K562 (cell line): ENCODE results near the gene COX6B2. TPM values are rescaled to one million over a fixed set of nuclear protein-coding genes. Genes with fewer than 3 reads are reported as not detected.
A peak's percentile ranks its signal among the peaks of the same experiment; 100 is the strongest.

Experiments used
- ATAC-seq: fragments of 200-7000 bp; cut with Tn5 transposase; 3 replicates; pipeline ENCODE4 v1.9.1; 2020; ENCODE audit warnings: moderate library complexity
- BruUV-seq: library from RNA; stranded (reverse); fragments of 400-500 nt; replicated peaks from 2 replicates; lab custom pipeline; 2021; lab: Mats Ljungman, UMichigan
- CTCF ChIA-PET: fragments of 300-600 bp; formaldehyde crosslinking; extraction: SDS; loops from one replicate; lab custom pipeline; 2021; ENCODE audit warnings: low intra/inter-chr PET ratio; lab: Yijun Ruan, JAX
- POLR2A ChIA-PET: fragments of 300-600, 350-650 bp; sonication (Branson Sonifier 250); formaldehyde crosslinking; extraction: SDS; loops from one replicate; lab custom pipeline; 2021; ENCODE audit warnings: antibody characterized with exemption, inconsistent platforms; lab: Yijun Ruan, JAX
- DNase-seq, 4 experiments: peaks; one replicate each; pipeline versions ENCODE4 v3.0.0 to v3.0.0-alpha.2; 2011 to 2018; ENCODE audit warnings: low spot score in 3 of 4, mixed read lengths in 3 of 4; ENCODE audit errors: extremely low read depth in 1 of 4
- FAIRE-seq: peaks from 2 replicates; lab custom pipeline; 2011; peaks lifted over from hg19 to GRCh38; lab: Jason Lieb, UNC
- H2AFZ ChIP-seq: 2 replicates; pipeline ENCODE4 v1.6.0; 2011; ENCODE audit warnings: low read depth, low read length, control low read depth, inconsistent platforms
- H3K27ac ChIP-seq: fragments of 200-600 bp; 3 replicates; pipeline ENCODE4 v1.8.0; 2011; ENCODE audit warnings: low read depth, mild to moderate bottlenecking, control low read depth, inconsistent platforms, low read length, moderate library complexity, mixed read lengths; ENCODE audit errors: extremely low read depth
- H3K27me3 ChIP-seq, 2 experiments: fragments of 300-600 bp in 1 of 2; 2 replicates in 1 of 2; 3 replicates in 1 of 2; pipeline versions ENCODE4 v1.6.0 to v1.8.0; 2011; ENCODE audit warnings: inconsistent platforms in 2 of 2, low read length in 2 of 2, mild to moderate bottlenecking in 1 of 2, mixed read lengths in 1 of 2, moderate library complexity in 1 of 2; ENCODE audit not compliant: control insufficient read depth in 2 of 2, insufficient read depth in 2 of 2
- H3K36me3 ChIP-seq: fragments of 300-600 bp; 3 replicates; pipeline ENCODE4 v1.8.0; 2011; ENCODE audit warnings: mild to moderate bottlenecking, low read length, inconsistent platforms; ENCODE audit not compliant: control insufficient read depth, insufficient read depth
- H3K4me1 ChIP-seq, 2 experiments: fragments of 200-600 bp in 1 of 2; replicated peaks in 1 of 2; 2 replicates in 1 of 2; 3 replicates in 1 of 2; pipeline versions ENCODE4 v1.5.1 to v1.8.0; 2011; ENCODE audit warnings: inconsistent platforms in 2 of 2, low read length in 2 of 2, mild to moderate bottlenecking in 1 of 2, mixed read lengths in 1 of 2, moderate library complexity in 1 of 2; ENCODE audit not compliant: control insufficient read depth in 2 of 2, insufficient read depth in 2 of 2
- H3K4me2 ChIP-seq: 2 replicates; pipeline ENCODE4 v1.6.1; 2011; ENCODE audit warnings: low read length, control low read depth, inconsistent platforms, mixed read lengths; ENCODE audit not compliant: insufficient read depth
- H3K4me3 ChIP-seq: fragments of 200-600 bp; sonication (generic), shearing (Covaris generic); 2 replicates; pipeline ENCODE4 v1.5.1; 2016; ENCODE audit warnings: control low read depth, inconsistent platforms
- H3K79me2 ChIP-seq: fragments of 200-600 bp; 3 replicates; pipeline ENCODE4 v1.8.0; 2011; ENCODE audit warnings: low read length, inconsistent platforms; ENCODE audit not compliant: control insufficient read depth, insufficient read depth
- H3K9ac ChIP-seq, 2 experiments: 2 replicates each; pipeline versions ENCODE4 v1.6.0 to v1.6.1; 2011; ENCODE audit warnings: low read depth in 2 of 2, low read length in 2 of 2, control low read depth in 1 of 2, inconsistent platforms in 1 of 2, mild to moderate bottlenecking in 1 of 2, mixed read lengths in 1 of 2; ENCODE audit not compliant: insufficient read depth in 1 of 2
- H3K9me1 ChIP-seq: one replicate; pipeline ENCODE4 v1.6.0; 2011; ENCODE audit warnings: inconsistent platforms, mild to moderate bottlenecking, low read length, moderate library complexity; ENCODE audit not compliant: control insufficient read depth, insufficient read depth
- H3K9me3 ChIP-seq: replicated peaks from 2 replicates; pipeline ENCODE4 v1.5.1; 2011; ENCODE audit warnings: low read depth, low read length, inconsistent platforms; ENCODE audit not compliant: control insufficient read depth, insufficient read depth
- H4K20me1 ChIP-seq: replicated peaks from 2 replicates; pipeline ENCODE4 v1.6.1; 2011; ENCODE audit warnings: low read length, inconsistent platforms, mixed read lengths; ENCODE audit not compliant: control insufficient read depth, insufficient read depth
- BRCA1 ChIP-seq, 2 experiments: fragments of 450-650 bp in 1 of 2; sonication (generic) in 1 of 2; formaldehyde crosslinking in 1 of 2; IDR thresholded peaks; 2 replicates each; pipeline versions ENCODE4 v1.5.0 to v1.6.1; 2017 to 2020; ENCODE audit warnings: mild to moderate bottlenecking in 1 of 2, missing genetic modification reagents in 1 of 2
- DMBX1 ChIP-seq: fragments of 250-450 bp; sonication (Bioruptor Pico); IDR thresholded peaks from 2 replicates; pipeline ENCODE4 v1.8.0; 2022; ENCODE audit warnings: inconsistent platforms, mild to moderate bottlenecking, moderate library complexity, borderline replicate concordance
- FIP1L1 ChIP-seq: fragments of 200-400 bp; formaldehyde crosslinking; IDR thresholded peaks from 2 replicates; pipeline ENCODE4 v1.6.1; 2018; ENCODE audit warnings: mild to moderate bottlenecking, low read depth, low read length; ENCODE audit not compliant: poor library complexity, severe bottlenecking
- HNRNPUL1 ChIP-seq: fragments of 200-400 bp; formaldehyde crosslinking; IDR thresholded peaks from 2 replicates; pipeline ENCODE4 v1.6.1; 2017; ENCODE audit warnings: low read length
- MEF2A ChIP-seq: IDR thresholded peaks from 2 replicates; pipeline ENCODE4 v1.6.1; 2011; ENCODE audit warnings: low read depth, mild to moderate bottlenecking, low read length, moderate library complexity; ENCODE audit not compliant: control insufficient read depth
- MNT ChIP-seq, 2 experiments: fragments of 450-650 bp; conservative IDR thresholded peaks; 2 replicates each; pipeline ENCODE4 v1.6.1; 2017; ENCODE audit warnings: mild to moderate bottlenecking in 2 of 2, moderate library complexity in 2 of 2
- NBN ChIP-seq: fragments of 450-650 bp; IDR thresholded peaks from 2 replicates; pipeline ENCODE4 v1.6.1; 2016; ENCODE audit warnings: low read depth, mild to moderate bottlenecking
- RB1 ChIP-seq: fragments of 450-650 bp; IDR thresholded peaks from 2 replicates; pipeline ENCODE4 v1.6.1; 2017; ENCODE audit warnings: low read depth, mild to moderate bottlenecking
- RBM39 ChIP-seq: fragments of 200-400 bp; formaldehyde crosslinking; optimal IDR thresholded peaks from 2 replicates; pipeline ENCODE3; 2018; ENCODE audit warnings: low read depth, low read length
- ZBTB17 ChIP-seq: fragments of 450-650 bp; formaldehyde crosslinking; IDR thresholded peaks from 2 replicates; pipeline ENCODE4 v1.4.0; 2020; ENCODE audit warnings: mild to moderate bottlenecking
- ZBTB8A ChIP-seq: fragments of 450-650 bp; IDR thresholded peaks from 2 replicates; pipeline ENCODE4 v1.6.1; 2018; ENCODE audit warnings: mild to moderate bottlenecking, moderate library complexity; ENCODE audit not compliant: partially characterized antibody
- ZFX ChIP-seq: sonication (generic); formaldehyde crosslinking; IDR thresholded peaks from 2 replicates; pipeline ENCODE4 v1.8.0; 2022; ENCODE audit warnings: mild to moderate bottlenecking, missing genetic modification reagents, moderate library complexity
- ZNF707 ChIP-seq: fragments of 250-450 bp; sonication (Bioruptor Pico); conservative IDR thresholded peaks from 2 replicates; pipeline ENCODE4 v1.8.0; 2022; ENCODE audit warnings: inconsistent platforms, mild to moderate bottlenecking, moderate library complexity
- WGBS: fragments of 100-300 bp; shearing (Covaris generic); methylation state at CpG from one replicate; pipeline ENCODE4 v1.1.6; 2016; ENCODE audit warnings: low coverage, mixed read lengths; ENCODE audit not compliant: insufficient coverage; ENCODE audit errors: missing lambda C conversion rate; 5-methylcytosine and 5-hydroxymethylcytosine counted together
- in situ Hi-C: fragments of 300-500 bp; cut with MboI; formaldehyde crosslinking; loops from 4 replicates; pipeline ENCODE4 v1.15.0; 2018; ENCODE audit warnings: inconsistent platforms, mixed read lengths
- intact Hi-C: fragments of 100-400 bp; cut with micrococcal nuclease; formaldehyde crosslinking; loops from 2 replicates; pipeline ENCODE4 v1.14.2; 2022
- polyA plus RNA-seq, 8 experiments: library from polyadenylated mRNA; depleted of rRNA in 4 of 8; stranded (reverse) in 5 of 8; unstranded in 3 of 8; fragments of >200 nt; fragmentation: Nextera tagmentation in 2 of 8; fragmentation: Illumina TruSeq in 1 of 8; extraction: Ambion mirVana in 2 of 8; extraction: Trizol in 1 of 8; gene quantifications; 2 replicates each; pipeline versions ENCODE4 v1.2.1 to v1.2.3, GENCODE V29; 2011 to 2014; ENCODE audit warnings: inconsistent platforms in 1 of 8, missing spikeins in 1 of 8
- total RNA-seq, 7 experiments: library from RNA; depleted of rRNA in 6 of 7; stranded (reverse); fragments of >200 nt in 6 of 7; fragmentation: Illumina TruSeq in 2 of 7; extraction: Trizol in 2 of 7; gene quantifications; 2 replicates each; pipeline versions ENCODE4 v1.2.1 to v1.2.3, GENCODE V29; 2011 to 2021; ENCODE audit warnings: low replicate concordance in 1 of 7
- TF ChIP-seq, protein P1 (sequence below): sonication (generic); formaldehyde crosslinking; IDR thresholded peaks from 2 replicates; pipeline ENCODE4 v1.5.0; 2020; ENCODE audit warnings: missing genetic modification reagents
- TF ChIP-seq, protein P2 (sequence below): sonication (generic); formaldehyde crosslinking; IDR thresholded peaks from 2 replicates; pipeline ENCODE4 v1.8.0; 2022; ENCODE audit warnings: missing genetic modification reagents, mild to moderate bottlenecking, moderate library complexity, borderline replicate concordance
- TF ChIP-seq, protein P3 (sequence below): fragments of 450-650 bp; IDR thresholded peaks from 2 replicates; pipeline ENCODE4 v1.6.1; 2017; ENCODE audit warnings: mild to moderate bottlenecking, moderate library complexity

COX6B2 gene
- total and polyA plus RNA-seq, 9 of the 15 experiments (the other 6 are each of a cell fraction or from before 2014, with no cell fraction given) = 0.40 to 2.5 (median 0.83) TPM

DNA sequence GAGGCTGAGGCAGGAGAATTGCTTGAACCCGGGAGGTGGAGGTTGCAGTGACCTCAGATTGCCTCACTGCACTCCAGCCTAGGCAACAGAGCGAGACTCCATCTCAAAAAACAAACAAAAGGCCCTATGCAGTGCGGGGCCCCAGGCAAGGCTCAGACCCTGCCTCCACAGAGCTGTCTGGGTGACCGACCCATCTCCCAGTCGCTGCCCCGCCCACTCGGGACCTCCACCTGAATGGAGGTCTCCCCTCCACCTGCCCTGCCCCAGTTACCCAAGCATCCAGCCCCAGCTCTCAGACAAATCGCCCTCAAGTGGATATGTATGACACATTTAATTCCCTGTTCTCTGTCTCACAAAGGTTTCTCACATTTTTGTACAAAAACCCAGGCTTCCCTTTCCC is 10.7 kb upstream of the COX6B2 start (continued):
- TF ChIP-seq, protein P1, sequence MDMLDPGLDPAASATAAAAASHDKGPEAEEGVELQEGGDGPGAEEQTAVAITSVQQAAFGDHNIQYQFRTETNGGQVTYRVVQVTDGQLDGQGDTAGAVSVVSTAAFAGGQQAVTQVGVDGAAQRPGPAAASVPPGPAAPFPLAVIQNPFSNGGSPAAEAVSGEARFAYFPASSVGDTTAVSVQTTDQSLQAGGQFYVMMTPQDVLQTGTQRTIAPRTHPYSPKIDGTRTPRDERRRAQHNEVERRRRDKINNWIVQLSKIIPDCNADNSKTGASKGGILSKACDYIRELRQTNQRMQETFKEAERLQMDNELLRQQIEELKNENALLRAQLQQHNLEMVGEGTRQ = no peak

GRCh38 chr19:55362990-55363716 is 8.6 kb upstream of the COX6B2 start, which contains the start of gene GARIN5B:
Gene GARIN5B, minus strand, starts transcription at chr19:55363260. Its CDS starts 194 bp downstream, at chr19:55363066.
- Histone ChIP-seq H3K27me3 (no peaks in the 10 kb centered on the region), H3K9me1 (no peaks in the 10 kb centered on the region), H3K4me3 (no peak within 1 kb of the TSS), H4K20me1 (no peaks in the 10 kb centered on the region), H3K9ac (peak within 1 kb of the TSS in 1 of 2 experiments; percentile 74; a peak in 1 of 4 replicates), H3K36me3 (no peaks in the 10 kb centered on the region), H3K4me1 (peaks cover 0 to 53% of the 10 kb centered on the region in 2 experiments; a peak in 2 of 5 replicates), H3K79me2 (no peaks in the 10 kb centered on the region), H3K9me3 (no peaks in the 10 kb centered on the region), H2AFZ (no peak within 1 kb of the TSS), H3K4me2 (no peak within 1 kb of the TSS), H3K27ac (no peak within 1 kb of the TSS)
- FAIRE-seq = no peak
- ChIA-PET CTCF (no interaction called here), POLR2A (no interaction called here)
- in situ Hi-C loops = no loop called here
- BruUV-seq = no TSS peak
- intact Hi-C loops = no loop called here
- whole genome bisulfite sequencing = 60% methylated on average over 24 of the region's 27 CpGs
- DNase-seq = no peak
- ATAC-seq = no peak; the same call in 2 of the 3 replicates
- no peak for TF ChIP-seq HNRNPUL1
- TF ChIP-seq, protein P2, sequence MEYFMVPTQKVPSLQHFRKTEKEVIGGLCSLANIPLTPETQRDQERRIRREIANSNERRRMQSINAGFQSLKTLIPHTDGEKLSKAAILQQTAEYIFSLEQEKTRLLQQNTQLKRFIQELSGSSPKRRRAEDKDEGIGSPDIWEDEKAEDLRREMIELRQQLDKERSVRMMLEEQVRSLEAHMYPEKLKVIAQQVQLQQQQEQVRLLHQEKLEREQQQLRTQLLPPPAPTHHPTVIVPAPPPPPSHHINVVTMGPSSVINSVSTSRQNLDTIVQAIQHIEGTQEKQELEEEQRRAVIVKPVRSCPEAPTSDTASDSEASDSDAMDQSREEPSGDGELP = no peak
- TF ChIP-seq ZFX (CRISPR knock-in tag) = no peak
- no peak for TF ChIP-seq RB1
- TF ChIP-seq NBN = no peak
- TF ChIP-seq, protein P3, sequence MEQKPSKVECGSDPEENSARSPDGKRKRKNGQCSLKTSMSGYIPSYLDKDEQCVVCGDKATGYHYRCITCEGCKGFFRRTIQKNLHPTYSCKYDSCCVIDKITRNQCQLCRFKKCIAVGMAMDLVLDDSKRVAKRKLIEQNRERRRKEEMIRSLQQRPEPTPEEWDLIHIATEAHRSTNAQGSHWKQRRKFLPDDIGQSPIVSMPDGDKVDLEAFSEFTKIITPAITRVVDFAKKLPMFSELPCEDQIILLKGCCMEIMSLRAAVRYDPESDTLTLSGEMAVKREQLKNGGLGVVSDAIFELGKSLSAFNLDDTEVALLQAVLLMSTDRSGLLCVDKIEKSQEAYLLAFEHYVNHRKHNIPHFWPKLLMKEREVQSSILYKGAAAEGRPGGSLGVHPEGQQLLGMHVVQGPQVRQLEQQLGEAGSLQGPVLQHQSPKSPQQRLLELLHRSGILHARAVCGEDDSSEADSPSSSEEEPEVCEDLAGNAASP = no peak
- no peak for TF ChIP-seq MEF2A
- no peak for TF ChIP-seq ZBTB8A
- no peak for TF ChIP-seq BRCA1 (IDR thresholded peaks at IDR 0.05)
- no peak for TF ChIP-seq BRCA1 (CRISPR knock-in tag; IDR thresholded peaks at IDR 0.05)
- TF ChIP-seq FIP1L1 = no peak
- no peak for TF ChIP-seq RBM39
- no peak for TF ChIP-seq ZBTB17
- no peak for TF ChIP-seq DMBX1
- TF ChIP-seq MNT (conservative IDR thresholded peaks at IDR 0.05) = no peak
- TF ChIP-seq ZNF707 (CRISPR knock-in tag) = no peak
